Transverse colon (tissue), 4 donors: ENCODE results near the gene STAG1. TPM values are rescaled to one million over a fixed set of nuclear protein-coding genes. Genes with fewer than 3 reads are reported as not detected.
"Not testable (repeated sequence)": the region's sequence is repeated elsewhere in the genome, so short reads cannot be mapped to it uniquely, and the experiment has no call there.

Experiments
- DNase-seq: peaks from one replicate; pipeline ENCODE4 v3.0.0-alpha.2; 2019
- H3K27ac ChIP-seq, 4 donors: fragments of 200-600 bp; sonication (generic); 2 replicates each; pipeline ENCODE4 v1.5.1; 2016 to 2018; ENCODE audit warnings: inconsistent platforms in 4 of 4
- H3K27me3 ChIP-seq: fragments of 200-600 bp; sonication (generic); 2 replicates; pipeline ENCODE4 v1.5.1; 2017; ENCODE audit warnings: inconsistent platforms
- H3K36me3 ChIP-seq, 4 donors: fragments of 200-600 bp; sonication (generic); 2 replicates each; pipeline ENCODE4 v1.5.1; 2017 to 2019; ENCODE audit warnings: inconsistent platforms in 4 of 4
- H3K4me1 ChIP-seq, 4 donors: fragments of 200-600 bp; sonication (generic); 2 replicates each; pipeline ENCODE4 v1.5.1; 2017 to 2020; ENCODE audit warnings: inconsistent platforms in 4 of 4
- H3K4me3 ChIP-seq, 4 donors: fragments of 200-600 bp; sonication (generic); 1 replicate in 1 of 4; 2 replicates in 3 of 4; pipeline versions ENCODE4 v1.5.1 to v1.6.1; 2017 to 2019; ENCODE audit warnings: inconsistent platforms in 4 of 4
- H3K9me3 ChIP-seq, 2 donors: fragments of 200-600 bp; sonication (generic); 2 replicates each; pipeline ENCODE4 v1.5.1; 2017 to 2019; ENCODE audit warnings: inconsistent platforms in 2 of 2
- EP300 ChIP-seq: sonication (generic); formaldehyde crosslinking; IDR thresholded peaks from one replicate; pipeline ENCODE4 v1.6.1; 2017; ENCODE audit warnings: antibody characterized with exemption, low read depth
- POLR2A ChIP-seq: fragments of 450-650 bp; IDR thresholded peaks from one replicate; pipeline ENCODE4 v1.6.1; 2016; ENCODE audit warnings: antibody characterized with exemption, mild to moderate bottlenecking, moderate library complexity
- POLR2AphosphoS5 ChIP-seq, 3 donors: sonication (generic); formaldehyde crosslinking; IDR thresholded peaks; one replicate each; pipeline ENCODE4 v1.6.1; 2016; ENCODE audit warnings: antibody characterized with exemption in 3 of 3
- WGBS, 2 donors: methylation state at CpG; one replicate each; pipeline ENCODE4 v1.1.5; 2018; ENCODE audit warnings: low coverage in 1 of 2; 5-methylcytosine and 5-hydroxymethylcytosine counted together
- in situ Hi-C, 4 donors: fragments of 200-750 bp; cut with MboI; loops; one replicate each; pipeline versions ENCODE4 v1.15.0 to v1.15.1; 2017; ENCODE audit warnings: low sequenced_read_pairs in 3 of 4, low pct_ligation_motif_present in 1 of 4, low pct_unique_long_range_greater_than_20kb in 1 of 4
- intact Hi-C: fragments of 100-400 bp; cut with DNase I; formaldehyde crosslinking; loops from one replicate; pipeline ENCODE4 v1.15.1; 2023; ENCODE audit warnings: low total_unique reads
- total RNA-seq, 4 donors: library from RNA; depleted of rRNA; stranded (reverse); fragments of >200 nt; gene quantifications; one replicate each; pipeline ENCODE4 v1.1.0, GENCODE V29; 2016
- TF ChIP-seq, protein P1 (sequence below), 5 experiments: fragments of 200-600 bp in 3 of 5; fragments of 450-650 bp in 2 of 5; sonication (generic) in 3 of 5; IDR thresholded peaks; 1 replicate in 2 of 5; 2 replicates in 3 of 5; pipeline ENCODE4 v1.5.1; 2016 to 2017; ENCODE audit warnings: antibody characterized with exemption in 5 of 5, inconsistent platforms in 3 of 5, mild to moderate bottlenecking in 2 of 5, moderate library complexity in 1 of 5

STAG1 gene
- 10 to 100 TPM; 14.5 to 57.2 (median 42.2) TPM for total RNA-seq

DNA sequence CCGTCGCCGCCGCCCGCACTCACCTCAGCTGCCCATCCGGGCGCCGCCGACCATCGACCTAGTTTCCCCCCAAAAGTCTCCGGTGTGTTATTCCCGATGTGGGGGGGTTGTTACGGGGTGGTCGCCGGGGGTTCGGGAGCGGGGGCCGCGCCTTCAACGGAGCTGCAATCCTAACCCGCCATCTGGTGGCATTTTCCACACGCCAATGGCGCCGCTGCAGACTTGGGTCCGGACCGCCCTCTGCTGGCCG is at the start of gene STAG1:
TSS of gene STAG1 (minus strand) at position 207 of the 250 bp plus-strand sequence. CDS start 121,480 bp downstream, outside the sequence.
- WGBS, 2 donors, result 4% methylated on average over 12 of the region's 27 CpGs; no CpG with 5 or more reads in 1 of the 2 donors
- H3K27ac ChIP-seq, result peak within 1 kb of the TSS; percentile 88 to 99 (median 96)
- TF ChIP-seq POLR2AphosphoS5 (IDR thresholded peaks at IDR 0.05) (peak in 2 of 3 donors; percentile 86 to 92), EP300 (no peak)
- TF ChIP-seq, protein P1, sequence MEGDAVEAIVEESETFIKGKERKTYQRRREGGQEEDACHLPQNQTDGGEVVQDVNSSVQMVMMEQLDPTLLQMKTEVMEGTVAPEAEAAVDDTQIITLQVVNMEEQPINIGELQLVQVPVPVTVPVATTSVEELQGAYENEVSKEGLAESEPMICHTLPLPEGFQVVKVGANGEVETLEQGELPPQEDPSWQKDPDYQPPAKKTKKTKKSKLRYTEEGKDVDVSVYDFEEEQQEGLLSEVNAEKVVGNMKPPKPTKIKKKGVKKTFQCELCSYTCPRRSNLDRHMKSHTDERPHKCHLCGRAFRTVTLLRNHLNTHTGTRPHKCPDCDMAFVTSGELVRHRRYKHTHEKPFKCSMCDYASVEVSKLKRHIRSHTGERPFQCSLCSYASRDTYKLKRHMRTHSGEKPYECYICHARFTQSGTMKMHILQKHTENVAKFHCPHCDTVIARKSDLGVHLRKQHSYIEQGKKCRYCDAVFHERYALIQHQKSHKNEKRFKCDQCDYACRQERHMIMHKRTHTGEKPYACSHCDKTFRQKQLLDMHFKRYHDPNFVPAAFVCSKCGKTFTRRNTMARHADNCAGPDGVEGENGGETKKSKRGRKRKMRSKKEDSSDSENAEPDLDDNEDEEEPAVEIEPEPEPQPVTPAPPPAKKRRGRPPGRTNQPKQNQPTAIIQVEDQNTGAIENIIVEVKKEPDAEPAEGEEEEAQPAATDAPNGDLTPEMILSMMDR (IDR thresholded peaks at IDR 0.05), result peak; percentile 91 to 100 (median 98)
- intact Hi-C loops (loop anchor here (5.0 to 10.0 kb wide), 2 partner anchors 260 to 337 kb away; no protein-coding TSS in a partner anchor), in situ Hi-C loops (loop anchor here in 2 of 4 donors (10.0 kb wide), 2 partner anchors 263 to 357 kb away; no protein-coding TSS in a partner anchor)
- no peak for DNase-seq
- no peaks in the 10 kb centered on the region for H3K36me3 ChIP-seq
- no peaks in the 10 kb centered on the region for H3K9me3 ChIP-seq
- H3K4me3 ChIP-seq, result peak within 1 kb of the TSS; percentile 85 to 93 (median 90)
- peaks cover 8 to 33% (median 28%) of the 10 kb centered on the region in 4 donors for H3K4me1 ChIP-seq
- H3K27me3 ChIP-seq, result no peaks in the 10 kb centered on the region

GRCh38 chr3:136801146-136801545 is 49.0 kb upstream of the STAG1 start:
- H3K36me3 ChIP-seq, intact Hi-C loops, H3K27ac ChIP-seq, H3K4me3 ChIP-seq, DNase-seq, H3K9me3 ChIP-seq, in situ Hi-C loops, H3K27me3 ChIP-seq: not testable (repeated sequence)
- peaks cover 0 to 16% (median 5%) of the 10 kb centered on the region in 4 donors for H3K4me1 ChIP-seq
- 90 to 95% methylated on average over 7 to 10 of the region's 10 CpGs for WGBS, 2 donors

DNA sequence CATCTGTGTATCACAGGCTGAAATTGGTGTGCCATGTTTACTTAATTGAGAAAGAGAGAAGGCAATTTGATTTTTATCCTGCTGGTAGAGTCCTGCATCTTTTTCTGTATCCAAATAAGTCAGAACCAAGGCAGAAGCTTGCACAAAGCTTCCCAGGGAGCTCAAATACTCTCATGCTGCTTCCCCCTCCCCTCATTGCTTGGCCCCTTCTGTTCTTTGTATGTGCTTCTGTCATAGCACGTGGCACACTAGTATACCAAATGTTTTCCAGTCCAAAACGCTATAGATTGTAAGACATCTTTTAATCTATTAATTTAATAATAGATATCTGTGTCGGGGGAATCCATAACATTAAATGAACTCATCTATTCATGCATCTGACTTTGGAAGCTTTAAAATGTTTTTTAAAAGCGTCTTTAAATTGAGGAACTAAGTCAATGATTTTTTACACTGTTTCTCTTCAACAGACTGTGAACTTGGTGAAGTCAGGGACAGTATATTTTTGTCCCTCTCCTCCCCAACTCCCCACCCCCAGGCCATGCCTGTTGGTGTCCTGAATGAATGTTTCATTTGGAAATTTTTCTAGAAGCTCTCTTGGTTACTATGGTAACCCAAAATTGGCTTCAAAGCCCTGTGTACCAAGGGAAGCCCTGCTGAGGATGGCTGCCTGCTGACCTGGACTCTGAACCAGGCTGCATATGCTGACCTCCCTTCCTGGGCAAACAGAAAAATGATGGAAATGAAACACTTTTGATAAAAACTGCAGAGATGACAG is 40.6 kb upstream of the STAG1 start:
- 50 to 71% methylated on average over 4 of the region's 4 CpGs for WGBS, 2 donors
- in situ Hi-C loops, result no loop called here
- TF ChIP-seq POLR2AphosphoS5 (IDR thresholded peaks at IDR 0.05) (no peak), POLR2A (no peak), EP300 (no peak)
- TF ChIP-seq, protein P1 (IDR thresholded peaks at IDR 0.05), result no peak

GRCh38 chr3:136790786-136791185 is 38.6 kb upstream of the STAG1 start:
- Histone ChIP-seq H3K4me1 (peaks cover 3 to 18% (median 8%) of the 10 kb centered on the region in 4 donors), H3K4me3 (no peak overlapping the region), H3K9me3 (no peaks in the 10 kb centered on the region), H3K27me3 (no peaks in the 10 kb centered on the region), H3K36me3 (no peaks in the 10 kb centered on the region), H3K27ac (no peak overlapping the region)
- TF ChIP-seq POLR2A (no peak), POLR2AphosphoS5 (IDR thresholded peaks at IDR 0.05) (no peak), EP300 (no peak)
- TF ChIP-seq, protein P1 (IDR thresholded peaks at IDR 0.05), result no peak
- WGBS, 2 donors, result 74 to 83% methylated on average over 3 of the region's 3 CpGs
- intact Hi-C loops, result no loop called here
- DNase-seq, result no peak
- in situ Hi-C loops, result no loop called here

More for the DNA sequence above, 40.6 kb upstream of the STAG1 start:
- Histone ChIP-seq H3K9me3 (no peaks in the 10 kb centered on the region), H3K4me3 (no peak overlapping the region), H3K4me1 (peaks cover 0 to 5% (median 0%) of the 10 kb centered on the region in 4 donors), H3K27me3 (no peaks in the 10 kb centered on the region), H3K27ac (no peak overlapping the region), H3K36me3 (no peaks in the 10 kb centered on the region)
- DNase-seq, result no peak
- intact Hi-C loops, result no loop called here
